ENCODE data around the gene TRIM47.
"Not testable (repeated sequence)": the region's sequence is repeated elsewhere in the genome, so short reads cannot be mapped to it uniquely, and the experiment has no call there.

The TRIM47 gene

GRCh38 chr17:75855310-75856061, 22.9 kb downstream of the TRIM47 start, which contains the start of gene WBP2:
Gene WBP2, minus strand, starts transcription at chr17:75855335. Its CDS starts 38 bp downstream, at chr17:75855297.
- Histone ChIP-seq H3K4me1 (ENCODE audit: insufficient read depth, low read length) (peaks cover 37% of the 10 kb centered on the region), H3K27ac (ENCODE audit: low read depth, low read length) (peak within 1 kb of the TSS; percentile 97), H3K9me3 (ENCODE audit: low read length) (no peaks in the 10 kb centered on the region), H3K4me3 (ENCODE audit: low read depth in 1 of 2, low read length in 2 of 2) (peak within 1 kb of the TSS; percentile 59 to 82), H3K9ac (ENCODE audit: low read length) (peak within 1 kb of the TSS; percentile 96), H3K36me3 (ENCODE audit: insufficient read depth, low read length) (peaks cover 10% of the 10 kb centered on the region), H3K27me3 (ENCODE audit: control insufficient read depth in 1 of 2, insufficient read depth in 2 of 2, low read length in 2 of 2) (no peaks in the 10 kb centered on the region)

GRCh38 chr17:75854881-75855309, 23.5 kb downstream of the TRIM47 start:
- no peaks in the 10 kb centered on the region for H3K27me3 ChIP-seq (ENCODE audit: control insufficient read depth in 1 of 2, insufficient read depth in 2 of 2, low read length in 2 of 2)
- H3K4me3 ChIP-seq (ENCODE audit: low read depth in 1 of 2, low read length in 2 of 2) = peak overlapping the region; percentile 38 to 82
- H3K9me3 ChIP-seq (ENCODE audit: low read length) = no peaks in the 10 kb centered on the region
- H3K27ac ChIP-seq (ENCODE audit: low read depth, low read length) = peak overlapping the region; percentile 81
- peaks cover 41% of the 10 kb centered on the region for H3K4me1 ChIP-seq (ENCODE audit: insufficient read depth, low read length)
- peak overlapping the region; percentile 96 for H3K9ac ChIP-seq (ENCODE audit: low read length)
- peaks cover 16% of the 10 kb centered on the region for H3K36me3 ChIP-seq (ENCODE audit: insufficient read depth, low read length)

GRCh38 chr17:75854101-75854748, 24.2 kb downstream of the TRIM47 start:
- peak overlapping the region; percentile 96 for H3K9ac ChIP-seq (ENCODE audit: low read length)
- H3K4me1 ChIP-seq (ENCODE audit: insufficient read depth, low read length) = peaks cover 47% of the 10 kb centered on the region
- H3K27ac ChIP-seq (ENCODE audit: low read depth, low read length) = peak overlapping the region; percentile 81
- H3K4me3 ChIP-seq (ENCODE audit: low read depth in 1 of 2, low read length in 2 of 2) = peak overlapping the region; percentile 38 to 82
- H3K36me3 ChIP-seq (ENCODE audit: insufficient read depth, low read length) = peaks cover 23% of the 10 kb centered on the region
- no peaks in the 10 kb centered on the region for H3K27me3 ChIP-seq (ENCODE audit: control insufficient read depth in 1 of 2, insufficient read depth in 2 of 2, low read length in 2 of 2)
- no peaks in the 10 kb centered on the region for H3K9me3 ChIP-seq (ENCODE audit: low read length)

- Histone ChIP-seq H3K36me3 (ENCODE audit: insufficient read depth, low read length) (peaks cover 31% of the 10 kb centered on the region), H3K4me3 (ENCODE audit: low read depth in 1 of 2, low read length in 2 of 2) (peak overlapping the region in 1 of 2 donors; percentile 11), H3K9ac (ENCODE audit: low read length) (no peak overlapping the region), H3K27me3 (ENCODE audit: control insufficient read depth in 1 of 2, insufficient read depth in 2 of 2, low read length in 2 of 2) (no peaks in the 10 kb centered on the region), H3K27ac (ENCODE audit: low read depth, low read length) (peak overlapping the region; percentile 56), H3K9me3 (ENCODE audit: low read length) (no peaks in the 10 kb centered on the region), H3K4me1 (ENCODE audit: insufficient read depth, low read length) (peaks cover 49% of the 10 kb centered on the region)
Observed at GRCh38 chr17:75853433-75853832, 24.9 kb downstream of the TRIM47 start.

- not testable (repeated sequence) for H3K27me3 ChIP-seq (ENCODE audit: control insufficient read depth in 1 of 2, insufficient read depth in 2 of 2, low read length in 2 of 2); H3K4me3 ChIP-seq (ENCODE audit: low read depth in 1 of 2, low read length in 2 of 2); H3K9ac ChIP-seq (ENCODE audit: low read length); H3K9me3 ChIP-seq (ENCODE audit: low read length)
- Histone ChIP-seq H3K36me3 (ENCODE audit: insufficient read depth, low read length) (peaks cover 49% of the 10 kb centered on the region), H3K4me1 (ENCODE audit: insufficient read depth, low read length) (peaks cover 56% of the 10 kb centered on the region), H3K27ac (ENCODE audit: low read depth, low read length) (peak overlapping the region; percentile 78)
Observed at GRCh38 chr17:75851693-75851991, 26.7 kb downstream of the TRIM47 start.

- peaks cover 54% of the 10 kb centered on the region for H3K4me1 ChIP-seq (ENCODE audit: insufficient read depth, low read length)
- no peak overlapping the region for H3K4me3 ChIP-seq (ENCODE audit: low read depth in 1 of 2, low read length in 2 of 2)
Observed at GRCh38 chr17:75850928-75851692, 27.3 kb downstream of the TRIM47 start.

GRCh38 chr17:75849724-75850123, 28.7 kb downstream of the TRIM47 start:
- H3K27ac ChIP-seq (ENCODE audit: low read depth, low read length) = no peak overlapping the region
- no peaks in the 10 kb centered on the region for H3K9me3 ChIP-seq (ENCODE audit: low read length)
- H3K9ac ChIP-seq (ENCODE audit: low read length) = no peak overlapping the region
- H3K27me3 ChIP-seq (ENCODE audit: control insufficient read depth in 1 of 2, insufficient read depth in 2 of 2, low read length in 2 of 2) = no peaks in the 10 kb centered on the region
- H3K4me3 ChIP-seq (ENCODE audit: low read depth in 1 of 2, low read length in 2 of 2) = no peak overlapping the region
- peaks cover 67% of the 10 kb centered on the region for H3K4me1 ChIP-seq (ENCODE audit: insufficient read depth, low read length)
- peaks cover 60% of the 10 kb centered on the region for H3K36me3 ChIP-seq (ENCODE audit: insufficient read depth, low read length)

More at GRCh38 chr17:75850928-75851692, 27.3 kb downstream of the TRIM47 start:
- Histone ChIP-seq H3K9ac (ENCODE audit: low read length) (no peak overlapping the region), H3K27ac (ENCODE audit: low read depth, low read length) (peak overlapping the region; percentile 78), H3K9me3 (ENCODE audit: low read length) (no peaks in the 10 kb centered on the region), H3K27me3 (ENCODE audit: control insufficient read depth in 1 of 2, insufficient read depth in 2 of 2, low read length in 2 of 2) (no peaks in the 10 kb centered on the region), H3K36me3 (ENCODE audit: insufficient read depth, low read length) (peaks cover 54% of the 10 kb centered on the region)

GRCh38 chr17:75849279-75849646, 29.1 kb downstream of the TRIM47 start:
- H3K4me3 ChIP-seq (ENCODE audit: low read depth in 1 of 2, low read length in 2 of 2) = no peak overlapping the region
- no peaks in the 10 kb centered on the region for H3K9me3 ChIP-seq (ENCODE audit: low read length)
- peaks cover 64% of the 10 kb centered on the region for H3K4me1 ChIP-seq (ENCODE audit: insufficient read depth, low read length)
- H3K36me3 ChIP-seq (ENCODE audit: insufficient read depth, low read length) = peaks cover 60% of the 10 kb centered on the region
- H3K9ac ChIP-seq (ENCODE audit: low read length) = no peak overlapping the region
- H3K27me3 ChIP-seq (ENCODE audit: control insufficient read depth in 1 of 2, insufficient read depth in 2 of 2, low read length in 2 of 2) = no peaks in the 10 kb centered on the region
- H3K27ac ChIP-seq (ENCODE audit: low read depth, low read length) = no peak overlapping the region

- Histone ChIP-seq H3K27ac (ENCODE audit: low read depth, low read length) (no peak overlapping the region), H3K9me3 (ENCODE audit: low read length) (no peaks in the 10 kb centered on the region), H3K4me3 (ENCODE audit: low read depth in 1 of 2, low read length in 2 of 2) (no peak overlapping the region), H3K36me3 (ENCODE audit: insufficient read depth, low read length) (peaks cover 60% of the 10 kb centered on the region), H3K27me3 (ENCODE audit: control insufficient read depth in 1 of 2, insufficient read depth in 2 of 2, low read length in 2 of 2) (no peaks in the 10 kb centered on the region), H3K9ac (ENCODE audit: low read length) (no peak overlapping the region), H3K4me1 (ENCODE audit: insufficient read depth, low read length) (peaks cover 59% of the 10 kb centered on the region)
Observed at GRCh38 chr17:75848523-75849278, 29.7 kb downstream of the TRIM47 start.

- Histone ChIP-seq H3K9ac (ENCODE audit: low read length) (no peak overlapping the region), H3K4me3 (ENCODE audit: low read depth in 1 of 2, low read length in 2 of 2) (no peak overlapping the region), H3K27me3 (ENCODE audit: control insufficient read depth in 1 of 2, insufficient read depth in 2 of 2, low read length in 2 of 2) (no peaks in the 10 kb centered on the region), H3K36me3 (ENCODE audit: insufficient read depth, low read length) (peaks cover 60% of the 10 kb centered on the region), H3K9me3 (ENCODE audit: low read length) (no peaks in the 10 kb centered on the region), H3K27ac (ENCODE audit: low read depth, low read length) (no peak overlapping the region), H3K4me1 (ENCODE audit: insufficient read depth, low read length) (peaks cover 50% of the 10 kb centered on the region)
Observed at GRCh38 chr17:75847614-75848522, 30.5 kb downstream of the TRIM47 start.
